ENCODE data around the gene FASTK.

FASTK gene

GRCh38 chr7:151117565-151117964 is 37.0 kb upstream of the FASTK start:
- no peak for DNase-seq (ENCODE audit: low spot score)

DNA sequence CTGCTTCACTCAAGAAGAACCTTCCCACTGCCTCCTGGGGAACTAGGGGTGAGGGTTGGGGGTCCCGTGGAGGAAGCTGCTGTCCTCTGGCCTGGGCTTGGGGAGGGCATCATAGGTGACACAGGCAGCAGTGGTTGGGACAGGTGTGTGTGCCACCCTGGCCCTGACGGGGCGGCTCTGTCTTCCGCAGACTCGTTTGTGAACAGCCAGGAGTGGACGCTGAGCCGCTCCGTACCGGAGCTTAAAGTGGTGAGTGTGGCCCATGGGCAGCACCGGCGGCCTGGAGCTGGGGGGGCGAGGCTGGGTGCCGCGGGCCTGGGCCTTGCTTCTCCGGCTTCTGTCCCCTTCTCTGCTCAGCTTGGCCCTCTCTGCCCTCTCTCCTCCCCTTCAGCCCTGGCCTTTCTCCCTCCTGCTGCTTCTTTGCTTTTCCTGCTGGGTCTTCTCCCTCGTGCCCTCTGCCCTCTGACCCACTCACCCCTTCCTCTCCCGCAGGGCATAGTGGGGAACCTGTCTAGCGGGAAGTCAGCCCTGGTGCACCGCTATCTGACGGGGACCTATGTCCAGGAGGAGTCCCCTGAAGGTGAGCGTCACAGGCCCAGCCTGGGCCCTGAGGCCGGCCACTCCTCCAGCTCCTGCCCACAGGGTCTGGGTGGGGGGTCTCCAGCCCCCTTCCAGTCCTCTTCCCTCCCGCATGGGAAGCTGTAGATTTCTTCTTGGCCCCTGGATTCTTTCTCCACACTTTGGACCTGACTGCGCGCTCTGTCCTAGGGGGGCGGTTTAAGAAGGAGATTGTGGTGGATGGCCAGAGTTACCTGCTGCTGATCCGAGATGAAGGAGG is 36.2 kb upstream of the FASTK start:
- DNase-seq (ENCODE audit: low spot score), result no peak

DNA sequence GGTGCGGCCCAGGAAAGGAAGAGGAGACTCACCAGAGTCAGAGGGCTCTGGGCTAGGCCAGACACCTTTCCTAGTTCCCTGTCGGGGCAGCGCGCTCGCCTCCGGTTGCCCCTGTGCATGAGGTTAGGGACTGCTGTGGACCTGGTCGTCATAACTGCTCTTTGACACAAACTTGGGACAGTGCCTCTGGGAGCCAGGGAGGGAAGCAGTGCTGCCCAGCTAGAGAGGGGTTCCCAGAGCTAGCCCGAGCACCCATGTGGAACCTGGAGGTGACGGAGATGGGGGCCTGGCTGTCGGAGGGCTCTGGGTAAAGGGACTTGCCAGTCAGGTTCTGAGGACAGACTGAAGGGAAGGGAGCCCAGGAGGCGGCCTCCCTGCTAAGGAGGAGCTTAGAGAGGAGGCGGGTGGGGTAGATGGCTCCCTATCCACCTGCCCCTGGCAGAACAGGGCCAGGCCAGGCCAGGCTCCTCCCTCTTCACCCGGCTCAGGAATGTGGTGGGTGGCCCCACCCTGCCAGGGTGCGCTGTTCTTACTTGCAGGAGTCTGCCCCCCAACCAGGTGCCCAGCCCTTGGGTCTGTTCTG is 35.3 kb upstream of the FASTK start:
- DNase-seq (ENCODE audit: low spot score), result no peak

GRCh38 chr7:151115121-151115835 is 34.7 kb upstream of the FASTK start:
- no peak for DNase-seq (ENCODE audit: low spot score)

- no peak for DNase-seq (ENCODE audit: low spot score)
Observed at GRCh38 chr7:151114151-151115090, 33.8 kb upstream of the FASTK start.

GRCh38 chr7:151113344-151114150 is 32.9 kb upstream of the FASTK start:
- DNase-seq (ENCODE audit: low spot score), result no peak

- peak; percentile 94 for DNase-seq (ENCODE audit: low spot score)
Observed at GRCh38 chr7:151110941-151111645, 30.5 kb upstream of the FASTK start.

- no peak for DNase-seq (ENCODE audit: low spot score)
Observed at GRCh38 chr7:151110236-151110940, 29.8 kb upstream of the FASTK start.

DNA sequence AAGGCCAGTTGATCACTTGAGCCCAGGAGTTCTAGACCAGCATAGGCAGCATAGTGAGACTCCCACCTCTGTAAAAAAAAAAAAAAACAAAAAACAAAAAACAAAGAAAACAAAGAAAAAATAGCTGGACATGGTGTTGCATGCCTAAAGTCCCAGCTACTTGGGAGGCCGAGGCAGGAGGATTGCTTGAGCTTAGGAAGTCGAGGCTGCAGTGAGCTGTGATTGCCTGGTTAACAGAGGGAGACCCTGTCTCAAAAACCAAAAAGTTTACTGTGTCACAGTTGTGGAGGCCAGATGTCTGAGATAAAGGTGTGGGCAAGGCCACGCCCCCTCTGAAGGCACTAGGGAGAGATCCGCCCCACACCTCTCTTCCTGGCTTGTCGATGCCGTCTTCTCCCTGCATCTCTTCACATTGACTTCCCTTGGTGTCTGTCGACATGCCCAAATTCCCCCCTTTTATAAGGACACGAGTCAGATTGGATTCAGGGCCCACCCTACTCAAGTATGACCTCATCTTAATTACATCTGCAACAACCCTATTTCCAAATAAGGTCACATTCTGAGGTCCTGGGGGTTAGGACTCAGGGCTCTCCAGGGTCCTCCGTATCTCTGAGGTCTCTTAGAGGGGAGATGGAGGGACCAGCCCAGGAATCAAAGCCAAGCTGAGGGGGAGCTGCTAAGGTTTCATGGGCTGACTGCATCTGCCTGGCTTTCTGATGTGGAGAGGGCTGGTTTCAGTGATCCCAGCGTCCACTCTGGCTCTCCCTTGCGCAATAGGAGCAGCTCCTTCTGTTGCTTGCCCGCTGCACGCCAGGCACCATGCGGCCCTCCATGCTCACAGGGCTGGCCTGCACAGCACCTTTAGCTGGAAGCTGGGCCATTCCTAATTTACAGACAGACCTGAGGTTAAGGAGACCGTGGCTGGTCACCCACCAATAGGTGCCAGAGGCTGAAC is 28.8 kb upstream of the FASTK start:
- no peak for DNase-seq (ENCODE audit: low spot score)

- no peak for DNase-seq (ENCODE audit: low spot score)
Observed at GRCh38 chr7:151107882-151108281, 27.3 kb upstream of the FASTK start.

DNA sequence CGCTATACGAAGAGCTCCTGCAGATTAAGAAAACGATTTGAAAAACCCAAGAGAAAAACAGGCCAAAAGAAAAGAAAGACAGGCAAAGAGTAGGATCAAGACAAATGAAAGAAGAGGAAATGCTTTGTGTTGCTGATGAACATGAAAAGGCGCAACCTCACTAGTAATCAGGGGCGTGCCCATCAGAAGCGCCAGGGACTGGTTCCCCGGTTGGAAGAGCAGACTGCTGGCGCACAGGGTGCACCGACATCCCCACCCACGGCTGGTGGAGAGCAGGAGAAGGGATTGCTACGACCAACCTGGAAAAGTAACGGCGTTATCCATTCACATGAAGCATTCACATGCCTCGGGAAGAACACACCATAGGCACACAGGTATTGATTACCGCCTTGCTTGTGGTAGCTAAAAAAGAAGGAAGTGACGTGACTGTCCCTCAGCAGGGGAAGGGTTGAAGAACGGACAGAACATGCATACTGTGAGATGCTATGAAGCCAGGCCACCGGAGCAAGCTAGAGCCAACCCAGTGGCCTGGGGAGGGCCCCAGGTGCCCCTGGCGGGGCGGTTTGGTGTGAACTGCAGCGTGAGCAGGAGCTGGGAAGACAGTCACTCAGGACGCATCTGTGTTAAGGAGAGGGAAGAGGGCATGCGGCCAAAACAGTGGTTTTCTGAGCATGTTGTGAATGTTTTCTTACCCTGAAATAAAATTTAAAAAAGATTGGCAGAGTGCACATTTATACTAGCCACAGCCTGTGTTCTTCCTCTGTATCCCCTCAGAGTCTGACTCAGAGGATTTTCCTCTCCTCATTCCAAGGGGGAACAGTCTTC is 24.0 kb upstream of the FASTK start:
- no peak for DNase-seq (ENCODE audit: low spot score)

DNA sequence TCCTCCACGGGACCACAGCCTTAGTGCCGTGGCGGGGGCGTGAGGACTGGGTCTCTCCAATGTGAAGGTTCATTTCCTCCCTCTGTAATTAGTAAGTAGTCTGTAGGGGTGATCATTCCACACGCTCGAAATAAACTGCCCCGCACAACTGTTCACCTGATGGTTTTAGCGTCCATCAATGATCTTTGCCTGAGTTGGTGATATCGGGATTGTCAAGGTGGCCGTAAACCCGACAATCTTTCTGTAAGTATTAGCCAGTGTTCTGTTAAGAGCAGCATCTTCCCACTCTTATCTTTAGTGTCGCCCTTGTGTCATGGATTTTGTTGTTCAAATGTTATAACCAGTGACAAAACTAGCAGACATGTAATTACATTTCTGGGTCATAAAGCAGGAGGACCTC is 23.4 kb upstream of the FASTK start:
- DNase-seq (ENCODE audit: low spot score), result no peak

- DNase-seq (ENCODE audit: low spot score), result no peak
Observed at GRCh38 chr7:151102991-151103390, 22.4 kb upstream of the FASTK start.

DNA sequence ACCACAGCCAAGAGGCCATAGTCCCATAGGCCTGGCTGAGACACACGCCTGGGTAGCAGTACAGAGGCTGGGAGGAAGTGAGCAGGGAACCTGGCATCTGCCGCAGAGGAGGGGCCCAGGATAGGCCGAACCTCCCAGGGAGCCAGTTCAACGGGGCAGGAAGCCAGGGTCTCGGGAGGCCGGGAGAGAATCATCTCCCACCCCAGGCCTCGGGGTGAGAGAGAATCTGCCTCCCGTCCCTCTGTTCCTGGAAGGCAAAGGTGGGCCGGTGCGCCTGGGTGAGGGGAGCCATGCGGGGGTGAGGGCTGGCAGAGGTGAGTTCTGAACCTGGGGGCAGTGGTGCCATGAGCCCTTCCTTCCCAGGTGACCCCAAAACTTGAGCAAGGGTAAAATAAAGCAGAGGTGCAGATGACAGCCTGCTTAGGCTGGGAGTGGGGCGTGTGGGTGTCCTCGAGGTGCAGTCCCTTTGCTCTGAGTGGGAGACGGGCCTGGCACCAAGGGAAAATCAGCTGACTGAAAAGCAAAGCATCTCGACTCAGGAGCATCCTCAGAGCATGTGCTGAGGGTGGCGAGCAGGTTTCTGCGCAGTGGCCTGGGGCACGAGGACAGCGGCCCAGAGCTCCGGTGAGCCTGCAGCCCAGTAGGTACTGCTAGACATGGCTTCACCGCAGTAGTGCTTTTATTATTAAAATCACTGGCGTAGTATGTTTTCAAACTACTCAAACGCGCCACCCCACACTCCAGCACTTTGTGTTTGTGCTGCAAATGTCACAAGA is 21.2 kb upstream of the FASTK start:
- no peak for DNase-seq (ENCODE audit: low spot score)

- no peak for DNase-seq (ENCODE audit: low spot score)
Observed at GRCh38 chr7:151100921-151101320, 20.3 kb upstream of the FASTK start.

DNA sequence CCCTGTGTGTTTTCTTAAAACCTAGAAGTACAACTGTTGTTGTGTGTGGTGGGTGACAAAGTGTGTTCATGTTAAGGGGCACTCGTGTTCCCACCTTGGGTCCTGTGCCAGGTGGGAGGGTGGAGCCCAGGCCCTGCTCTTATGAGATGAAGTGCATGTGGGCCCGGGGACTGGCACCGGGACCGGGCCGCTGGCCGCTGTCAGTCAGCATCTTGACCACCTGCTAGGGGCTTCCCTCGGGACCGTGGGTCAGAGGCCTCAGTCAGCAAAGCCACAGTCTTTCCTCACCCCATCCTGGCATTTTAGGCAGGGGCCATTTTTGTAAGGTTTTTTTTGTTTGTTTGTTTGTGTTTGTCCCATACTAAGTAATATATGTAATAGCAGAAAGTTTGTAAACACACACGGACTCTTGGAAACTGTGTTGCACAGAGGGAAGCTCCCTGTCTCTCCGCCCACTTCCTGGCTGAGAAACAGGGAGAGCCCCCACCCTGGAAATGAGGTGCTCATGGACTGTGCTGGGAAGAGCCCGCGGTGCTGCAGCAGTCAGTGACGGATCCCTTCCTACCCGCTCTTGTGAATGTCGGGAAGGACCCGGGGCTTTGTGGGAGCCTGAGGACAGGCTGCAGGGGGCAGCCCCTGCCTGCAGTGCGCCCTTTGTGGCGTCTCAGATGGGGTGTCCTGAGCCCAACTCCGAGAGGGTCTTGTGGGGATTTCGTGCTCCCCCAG is 19.0 kb upstream of the FASTK start:
- no peak for DNase-seq (ENCODE audit: low spot score)
